Liver (tissue), 9 donors: Measurements from ENCODE around the gene CCNY. TPM values are rescaled to one million over a fixed set of nuclear protein-coding genes. Genes with fewer than 3 reads are reported as not detected.

Experiments used
- DNase-seq: peaks from one replicate; pipeline ENCODE4 v3.0.0-alpha.2; 2017; ENCODE audit warnings: low spot score
- H3K27ac ChIP-seq, 2 donors: one replicate each; pipeline ENCODE4 v1.7.0; 2013; ENCODE audit warnings: inconsistent platforms in 2 of 2, low read length in 2 of 2, control low read depth in 1 of 2, low read depth in 1 of 2, mild to moderate bottlenecking in 1 of 2
- H3K27me3 ChIP-seq, 4 donors: one replicate each; pipeline versions ENCODE4 v1.6.1 to v1.7.0; 2013; ENCODE audit warnings: low read length in 3 of 4, inconsistent platforms in 1 of 4, mild to moderate bottlenecking in 1 of 4, moderate library complexity in 1 of 4; ENCODE audit not compliant: control insufficient read depth in 4 of 4, insufficient read depth in 4 of 4
- H3K36me3 ChIP-seq, 4 donors: one replicate each; pipeline versions ENCODE4 v1.6.1 to v1.7.0; 2013; ENCODE audit warnings: low read length in 3 of 4, mild to moderate bottlenecking in 3 of 4, low read depth in 1 of 4, moderate library complexity in 1 of 4; ENCODE audit not compliant: control insufficient read depth in 4 of 4, insufficient read depth in 3 of 4
- H3K4me1 ChIP-seq, 4 donors: one replicate each; pipeline versions ENCODE4 v1.6.1 to v1.7.0; 2013; ENCODE audit warnings: low read length in 3 of 4, mild to moderate bottlenecking in 3 of 4, moderate library complexity in 1 of 4; ENCODE audit not compliant: control insufficient read depth in 4 of 4, insufficient read depth in 4 of 4
- H3K4me3 ChIP-seq, 3 donors: one replicate each; pipeline versions ENCODE4 v1.6.1 to v1.7.0; 2013; ENCODE audit warnings: low read length in 3 of 3, control low read depth in 1 of 3, low read depth in 1 of 3, mild to moderate bottlenecking in 1 of 3
- H3K9ac ChIP-seq, 2 donors: one replicate each; pipeline ENCODE4 v1.7.0; 2013; ENCODE audit warnings: low read length in 2 of 2, mild to moderate bottlenecking in 2 of 2, moderate library complexity in 2 of 2, control low read depth in 1 of 2, low read depth in 1 of 2
- H3K9me3 ChIP-seq, 4 donors: one replicate each; pipeline versions ENCODE4 v1.6.1 to v1.7.0; 2013; ENCODE audit warnings: low read length in 3 of 4; ENCODE audit not compliant: control insufficient read depth in 4 of 4
- EGR1 ChIP-seq, 2 donors: IDR thresholded peaks; 2 replicates each; pipeline ENCODE4 v1.6.1; 2016 to 2018; ENCODE audit warnings: antibody characterized with exemption in 2 of 2, low read depth in 2 of 2
- FOXA1 ChIP-seq: IDR thresholded peaks from 2 replicates; pipeline ENCODE4 v1.6.1; 2016; ENCODE audit warnings: antibody characterized with exemption
- FOXA2 ChIP-seq: IDR thresholded peaks from 2 replicates; pipeline ENCODE4 v1.6.1; 2016; ENCODE audit warnings: antibody characterized with exemption
- GABPA ChIP-seq, 2 donors: IDR thresholded peaks in 1 of 2; conservative IDR thresholded peaks in 1 of 2; 2 replicates each; pipeline ENCODE4 v1.6.1; 2016; ENCODE audit warnings: antibody characterized with exemption in 2 of 2, mild to moderate bottlenecking in 1 of 2, moderate library complexity in 1 of 2
- HNF4A ChIP-seq, 2 donors: conservative IDR thresholded peaks; 2 replicates each; pipeline ENCODE4 v1.6.1; 2016; ENCODE audit warnings: antibody characterized with exemption in 2 of 2, mild to moderate bottlenecking in 2 of 2
- JUND ChIP-seq, 2 donors: IDR thresholded peaks; 2 replicates each; pipeline ENCODE4 v1.6.1; 2016; ENCODE audit warnings: antibody characterized with exemption in 2 of 2
- NR2F2 ChIP-seq: IDR thresholded peaks from 2 replicates; pipeline ENCODE4 v1.6.1; 2016; ENCODE audit warnings: antibody characterized with exemption
- RAD21 ChIP-seq, 2 donors: IDR thresholded peaks; 2 replicates each; pipeline ENCODE4 v1.6.1; 2016; ENCODE audit warnings: antibody characterized with exemption in 2 of 2, mild to moderate bottlenecking in 2 of 2
- RXRA ChIP-seq, 2 donors: IDR thresholded peaks; 2 replicates each; pipeline ENCODE4 v1.6.1; 2017 to 2018; ENCODE audit warnings: antibody characterized with exemption in 2 of 2, mild to moderate bottlenecking in 1 of 2
- SP1 ChIP-seq: IDR thresholded peaks from 2 replicates; pipeline ENCODE4 v1.6.1; 2018; ENCODE audit warnings: antibody characterized with exemption, mild to moderate bottlenecking
- TAF1 ChIP-seq: conservative IDR thresholded peaks from 2 replicates; pipeline ENCODE4 v1.6.1; 2016; ENCODE audit warnings: antibody characterized with exemption, mild to moderate bottlenecking
- YY1 ChIP-seq: IDR thresholded peaks from 2 replicates; pipeline ENCODE4 v1.6.1; 2016; ENCODE audit warnings: antibody characterized with exemption, mild to moderate bottlenecking
- WGBS: extraction: QIAGEN DNeasy Blood & Tissue Kit; methylation state at CpG from one replicate; pipeline ENCODE4 v1.1.7; 2013; 5-methylcytosine and 5-hydroxymethylcytosine counted together
- polyA plus RNA-seq, 2 donors: library from polyadenylated mRNA; stranded (reverse) in 1 of 2; unstranded in 1 of 2; fragments of 200-250 nt in 1 of 2; fragments of >200 nt in 1 of 2; fragmentation: Nextera tagmentation in 1 of 2; extraction: Ambion mirVana in 1 of 2; gene quantifications; one replicate each; pipeline versions ENCODE4 v1.2.1 to v1.2.3, GENCODE V29; 2013 to 2015
- total RNA-seq, 2 donors: library from RNA; depleted of rRNA; stranded (reverse); fragments of >200 nt; gene quantifications; one replicate each; pipeline ENCODE4 v1.2.3, GENCODE V29; 2014
- TF ChIP-seq, protein P1 (sequence below): IDR thresholded peaks from 2 replicates; pipeline ENCODE4 v1.6.1; 2016; ENCODE audit warnings: antibody characterized with exemption
- TF ChIP-seq, protein P2 (sequence below): IDR thresholded peaks from 2 replicates; pipeline ENCODE4 v1.6.1; 2016; ENCODE audit warnings: antibody characterized with exemption
- TF ChIP-seq, protein P3 (sequence below): IDR thresholded peaks from 2 replicates; pipeline ENCODE4 v1.6.1; 2016; ENCODE audit warnings: antibody characterized with exemption
- TF ChIP-seq, protein P4 (sequence below): IDR thresholded peaks from 2 replicates; pipeline ENCODE4 v1.6.1; 2016; ENCODE audit warnings: antibody characterized with exemption, mild to moderate bottlenecking
- TF ChIP-seq, protein P5 (sequence below): fragments of 150-350 bp; IDR thresholded peaks from 2 replicates; pipeline ENCODE4 v1.5.1; 2017; ENCODE audit warnings: improper control_type of control experiment, low read depth, low read length; ENCODE audit not compliant: missing input control
- donor health status: healthy.
- donor health status: healthy.
- donor health status: healthy.
- donor health status: healthy.
- donor health status: healthy.

Gene CCNY
- total and polyA plus RNA-seq, 4 donors, result 17.6 to 38.4 (median 21.8) TPM

DNA sequence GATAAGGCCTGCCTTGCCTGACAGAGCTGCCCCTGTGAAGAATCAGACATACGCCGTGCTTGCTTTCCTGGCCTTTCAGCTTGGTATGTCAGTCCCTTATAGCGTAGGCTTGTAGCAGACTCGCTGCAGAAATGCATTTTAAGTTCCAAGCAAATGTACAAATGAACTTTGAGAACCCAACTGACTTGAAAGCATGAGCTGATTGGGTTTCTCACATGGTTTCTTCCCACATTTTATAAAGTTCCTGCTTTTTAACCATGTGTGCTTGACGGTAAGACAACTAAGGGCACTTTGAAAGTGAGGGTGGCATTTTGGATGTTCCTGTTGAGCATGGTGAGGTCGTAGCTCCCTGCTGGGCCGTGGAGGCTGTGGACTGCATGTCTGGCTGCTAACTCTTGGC is 62.6 kb downstream of the CCNY start:
- no peak for DNase-seq
- no peaks in the 10 kb centered on the region for H3K36me3 ChIP-seq
- no peak overlapping the region for H3K4me3 ChIP-seq
- no peak overlapping the region for H3K27ac ChIP-seq
- TF ChIP-seq, protein P1, sequence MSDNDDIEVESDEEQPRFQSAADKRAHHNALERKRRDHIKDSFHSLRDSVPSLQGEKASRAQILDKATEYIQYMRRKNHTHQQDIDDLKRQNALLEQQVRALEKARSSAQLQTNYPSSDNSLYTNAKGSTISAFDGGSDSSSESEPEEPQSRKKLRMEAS, result no peak
- TF ChIP-seq RXRA (IDR thresholded peaks at IDR 0.05) (no peak), JUND (IDR thresholded peaks at IDR 0.05) (no peak), SP1 (no peak), FOXA2 (no peak), GABPA (IDR thresholded peaks at IDR 0.05 in 1 of 2, conservative IDR thresholded peaks at IDR 0.05 in 1 of 2) (no peak), FOXA1 (no peak), YY1 (no peak), EGR1 (IDR thresholded peaks at IDR 0.05; ENCODE audit: low read depth in 2 of 2) (no peak), TAF1 (no peak), HNF4A (conservative IDR thresholded peaks at IDR 0.05) (no peak), NR2F2 (no peak), RAD21 (IDR thresholded peaks at IDR 0.05) (no peak)
- TF ChIP-seq, protein P2, sequence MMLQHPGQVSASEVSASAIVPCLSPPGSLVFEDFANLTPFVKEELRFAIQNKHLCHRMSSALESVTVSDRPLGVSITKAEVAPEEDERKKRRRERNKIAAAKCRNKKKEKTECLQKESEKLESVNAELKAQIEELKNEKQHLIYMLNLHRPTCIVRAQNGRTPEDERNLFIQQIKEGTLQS, result no peak
- TF ChIP-seq, protein P3, sequence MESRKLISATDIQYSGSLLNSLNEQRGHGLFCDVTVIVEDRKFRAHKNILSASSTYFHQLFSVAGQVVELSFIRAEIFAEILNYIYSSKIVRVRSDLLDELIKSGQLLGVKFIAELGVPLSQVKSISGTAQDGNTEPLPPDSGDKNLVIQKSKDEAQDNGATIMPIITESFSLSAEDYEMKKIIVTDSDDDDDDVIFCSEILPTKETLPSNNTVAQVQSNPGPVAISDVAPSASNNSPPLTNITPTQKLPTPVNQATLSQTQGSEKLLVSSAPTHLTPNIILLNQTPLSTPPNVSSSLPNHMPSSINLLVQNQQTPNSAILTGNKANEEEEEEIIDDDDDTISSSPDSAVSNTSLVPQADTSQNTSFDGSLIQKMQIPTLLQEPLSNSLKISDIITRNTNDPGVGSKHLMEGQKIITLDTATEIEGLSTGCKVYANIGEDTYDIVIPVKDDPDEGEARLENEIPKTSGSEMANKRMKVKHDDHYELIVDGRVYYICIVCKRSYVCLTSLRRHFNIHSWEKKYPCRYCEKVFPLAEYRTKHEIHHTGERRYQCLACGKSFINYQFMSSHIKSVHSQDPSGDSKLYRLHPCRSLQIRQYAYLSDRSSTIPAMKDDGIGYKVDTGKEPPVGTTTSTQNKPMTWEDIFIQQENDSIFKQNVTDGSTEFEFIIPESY, result no peak
- TF ChIP-seq, protein P4, sequence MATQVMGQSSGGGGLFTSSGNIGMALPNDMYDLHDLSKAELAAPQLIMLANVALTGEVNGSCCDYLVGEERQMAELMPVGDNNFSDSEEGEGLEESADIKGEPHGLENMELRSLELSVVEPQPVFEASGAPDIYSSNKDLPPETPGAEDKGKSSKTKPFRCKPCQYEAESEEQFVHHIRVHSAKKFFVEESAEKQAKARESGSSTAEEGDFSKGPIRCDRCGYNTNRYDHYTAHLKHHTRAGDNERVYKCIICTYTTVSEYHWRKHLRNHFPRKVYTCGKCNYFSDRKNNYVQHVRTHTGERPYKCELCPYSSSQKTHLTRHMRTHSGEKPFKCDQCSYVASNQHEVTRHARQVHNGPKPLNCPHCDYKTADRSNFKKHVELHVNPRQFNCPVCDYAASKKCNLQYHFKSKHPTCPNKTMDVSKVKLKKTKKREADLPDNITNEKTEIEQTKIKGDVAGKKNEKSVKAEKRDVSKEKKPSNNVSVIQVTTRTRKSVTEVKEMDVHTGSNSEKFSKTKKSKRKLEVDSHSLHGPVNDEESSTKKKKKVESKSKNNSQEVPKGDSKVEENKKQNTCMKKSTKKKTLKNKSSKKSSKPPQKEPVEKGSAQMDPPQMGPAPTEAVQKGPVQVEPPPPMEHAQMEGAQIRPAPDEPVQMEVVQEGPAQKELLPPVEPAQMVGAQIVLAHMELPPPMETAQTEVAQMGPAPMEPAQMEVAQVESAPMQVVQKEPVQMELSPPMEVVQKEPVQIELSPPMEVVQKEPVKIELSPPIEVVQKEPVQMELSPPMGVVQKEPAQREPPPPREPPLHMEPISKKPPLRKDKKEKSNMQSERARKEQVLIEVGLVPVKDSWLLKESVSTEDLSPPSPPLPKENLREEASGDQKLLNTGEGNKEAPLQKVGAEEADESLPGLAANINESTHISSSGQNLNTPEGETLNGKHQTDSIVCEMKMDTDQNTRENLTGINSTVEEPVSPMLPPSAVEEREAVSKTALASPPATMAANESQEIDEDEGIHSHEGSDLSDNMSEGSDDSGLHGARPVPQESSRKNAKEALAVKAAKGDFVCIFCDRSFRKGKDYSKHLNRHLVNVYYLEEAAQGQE, result no peak
- TF ChIP-seq, protein P5, sequence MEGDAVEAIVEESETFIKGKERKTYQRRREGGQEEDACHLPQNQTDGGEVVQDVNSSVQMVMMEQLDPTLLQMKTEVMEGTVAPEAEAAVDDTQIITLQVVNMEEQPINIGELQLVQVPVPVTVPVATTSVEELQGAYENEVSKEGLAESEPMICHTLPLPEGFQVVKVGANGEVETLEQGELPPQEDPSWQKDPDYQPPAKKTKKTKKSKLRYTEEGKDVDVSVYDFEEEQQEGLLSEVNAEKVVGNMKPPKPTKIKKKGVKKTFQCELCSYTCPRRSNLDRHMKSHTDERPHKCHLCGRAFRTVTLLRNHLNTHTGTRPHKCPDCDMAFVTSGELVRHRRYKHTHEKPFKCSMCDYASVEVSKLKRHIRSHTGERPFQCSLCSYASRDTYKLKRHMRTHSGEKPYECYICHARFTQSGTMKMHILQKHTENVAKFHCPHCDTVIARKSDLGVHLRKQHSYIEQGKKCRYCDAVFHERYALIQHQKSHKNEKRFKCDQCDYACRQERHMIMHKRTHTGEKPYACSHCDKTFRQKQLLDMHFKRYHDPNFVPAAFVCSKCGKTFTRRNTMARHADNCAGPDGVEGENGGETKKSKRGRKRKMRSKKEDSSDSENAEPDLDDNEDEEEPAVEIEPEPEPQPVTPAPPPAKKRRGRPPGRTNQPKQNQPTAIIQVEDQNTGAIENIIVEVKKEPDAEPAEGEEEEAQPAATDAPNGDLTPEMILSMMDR, result no peak
- peaks cover 2 to 12% (median 7%) of the 10 kb centered on the region in 4 donors for H3K4me1 ChIP-seq
- no peaks in the 10 kb centered on the region for H3K9me3 ChIP-seq
- WGBS, result 94% methylated on average over 7 of the region's 7 CpGs
- no peaks in the 10 kb centered on the region for H3K27me3 ChIP-seq
- H3K9ac ChIP-seq, result no peak overlapping the region
